K562 (cell line): Measurements from ENCODE around the gene GMDS. TPM values are rescaled to one million over a fixed set of nuclear protein-coding genes. Genes with fewer than 3 reads are reported as not detected.

Experiments
- ATAC-seq: fragments of 200-7000 bp; cut with Tn5 transposase; 3 replicates; pipeline ENCODE4 v1.9.1; 2020; ENCODE audit warnings: moderate library complexity
- BruUV-seq: library from RNA; stranded (reverse); fragments of 400-500 nt; replicated peaks from 2 replicates; lab custom pipeline; 2021; lab: Mats Ljungman, UMichigan
- CTCF ChIA-PET: fragments of 300-600 bp; formaldehyde crosslinking; extraction: SDS; loops from one replicate; lab custom pipeline; 2021; ENCODE audit warnings: low intra/inter-chr PET ratio; lab: Yijun Ruan, JAX
- POLR2A ChIA-PET: fragments of 300-600, 350-650 bp; sonication (Branson Sonifier 250); formaldehyde crosslinking; extraction: SDS; loops from one replicate; lab custom pipeline; 2021; ENCODE audit warnings: antibody characterized with exemption, inconsistent platforms; lab: Yijun Ruan, JAX
- DNase-seq, 4 experiments: peaks; one replicate each; pipeline versions ENCODE4 v3.0.0 to v3.0.0-alpha.2; 2011 to 2018; ENCODE audit warnings: low spot score in 3 of 4, mixed read lengths in 3 of 4; ENCODE audit errors: extremely low read depth in 1 of 4
- FAIRE-seq: peaks from 2 replicates; lab custom pipeline; 2011; peaks lifted over from hg19 to GRCh38; lab: Jason Lieb, UNC
- H2AFZ ChIP-seq: 2 replicates; pipeline ENCODE4 v1.6.0; 2011; ENCODE audit warnings: low read depth, low read length, control low read depth, inconsistent platforms
- H3K27ac ChIP-seq: fragments of 200-600 bp; 3 replicates; pipeline ENCODE4 v1.8.0; 2011; ENCODE audit warnings: low read depth, mild to moderate bottlenecking, control low read depth, inconsistent platforms, low read length, moderate library complexity, mixed read lengths; ENCODE audit errors: extremely low read depth
- H3K27me3 ChIP-seq, 2 experiments: fragments of 300-600 bp in 1 of 2; 2 replicates in 1 of 2; 3 replicates in 1 of 2; pipeline versions ENCODE4 v1.6.0 to v1.8.0; 2011; ENCODE audit warnings: inconsistent platforms in 2 of 2, low read length in 2 of 2, mild to moderate bottlenecking in 1 of 2, mixed read lengths in 1 of 2, moderate library complexity in 1 of 2; ENCODE audit not compliant: control insufficient read depth in 2 of 2, insufficient read depth in 2 of 2
- H3K36me3 ChIP-seq: fragments of 300-600 bp; 3 replicates; pipeline ENCODE4 v1.8.0; 2011; ENCODE audit warnings: mild to moderate bottlenecking, low read length, inconsistent platforms; ENCODE audit not compliant: control insufficient read depth, insufficient read depth
- H3K4me1 ChIP-seq, 2 experiments: fragments of 200-600 bp in 1 of 2; replicated peaks in 1 of 2; 2 replicates in 1 of 2; 3 replicates in 1 of 2; pipeline versions ENCODE4 v1.5.1 to v1.8.0; 2011; ENCODE audit warnings: inconsistent platforms in 2 of 2, low read length in 2 of 2, mild to moderate bottlenecking in 1 of 2, mixed read lengths in 1 of 2, moderate library complexity in 1 of 2; ENCODE audit not compliant: control insufficient read depth in 2 of 2, insufficient read depth in 2 of 2
- H3K4me2 ChIP-seq: 2 replicates; pipeline ENCODE4 v1.6.1; 2011; ENCODE audit warnings: low read length, control low read depth, inconsistent platforms, mixed read lengths; ENCODE audit not compliant: insufficient read depth
- H3K4me3 ChIP-seq: fragments of 200-600 bp; sonication (generic), shearing (Covaris generic); 2 replicates; pipeline ENCODE4 v1.5.1; 2016; ENCODE audit warnings: control low read depth, inconsistent platforms
- H3K79me2 ChIP-seq: fragments of 200-600 bp; 3 replicates; pipeline ENCODE4 v1.8.0; 2011; ENCODE audit warnings: low read length, inconsistent platforms; ENCODE audit not compliant: control insufficient read depth, insufficient read depth
- H3K9ac ChIP-seq, 2 experiments: 2 replicates each; pipeline versions ENCODE4 v1.6.0 to v1.6.1; 2011; ENCODE audit warnings: low read depth in 2 of 2, low read length in 2 of 2, control low read depth in 1 of 2, inconsistent platforms in 1 of 2, mild to moderate bottlenecking in 1 of 2, mixed read lengths in 1 of 2; ENCODE audit not compliant: insufficient read depth in 1 of 2
- H3K9me1 ChIP-seq: one replicate; pipeline ENCODE4 v1.6.0; 2011; ENCODE audit warnings: inconsistent platforms, mild to moderate bottlenecking, low read length, moderate library complexity; ENCODE audit not compliant: control insufficient read depth, insufficient read depth
- H3K9me3 ChIP-seq: replicated peaks from 2 replicates; pipeline ENCODE4 v1.5.1; 2011; ENCODE audit warnings: low read depth, low read length, inconsistent platforms; ENCODE audit not compliant: control insufficient read depth, insufficient read depth
- H4K20me1 ChIP-seq: replicated peaks from 2 replicates; pipeline ENCODE4 v1.6.1; 2011; ENCODE audit warnings: low read length, inconsistent platforms, mixed read lengths; ENCODE audit not compliant: control insufficient read depth, insufficient read depth
- ARHGAP35 ChIP-seq: fragments of 450-650 bp; IDR thresholded peaks from 2 replicates; pipeline ENCODE4 v1.6.1; 2018; ENCODE audit not compliant: partially characterized antibody
- ARID3A ChIP-seq: IDR thresholded peaks from 2 replicates; pipeline ENCODE4 v1.6.1; 2012; ENCODE audit warnings: low read depth, low read length, improper control_type of control experiment, borderline replicate concordance
- ASH1L ChIP-seq: fragments of 450-650 bp; IDR thresholded peaks from 2 replicates; pipeline ENCODE4 v1.6.1; 2018; ENCODE audit warnings: borderline replicate concordance, mild to moderate bottlenecking, low read depth; ENCODE audit not compliant: partially characterized antibody
- CBFA2T3 ChIP-seq: fragments of 450-650 bp; IDR thresholded peaks from 2 replicates; pipeline ENCODE4 v1.6.1; 2017
- CCNT2 ChIP-seq: IDR thresholded peaks from 2 replicates; pipeline ENCODE4 v1.6.1; 2011; ENCODE audit warnings: borderline replicate concordance, low read depth, mild to moderate bottlenecking, moderate library complexity, mixed read lengths, low read length; ENCODE audit not compliant: insufficient read length; ENCODE audit errors: extremely low read depth
- DNMT1 ChIP-seq: fragments of 450-650 bp; IDR thresholded peaks from 2 replicates; pipeline ENCODE4 v1.6.1; 2016; ENCODE audit warnings: antibody characterized with exemption, mild to moderate bottlenecking
- E2F8 ChIP-seq: fragments of 450-650 bp; IDR thresholded peaks from 2 replicates; pipeline ENCODE4 v1.7.1; 2018; ENCODE audit warnings: mild to moderate bottlenecking, low read depth; ENCODE audit not compliant: partially characterized antibody
- ERF ChIP-seq: fragments of 450-650 bp; formaldehyde crosslinking; IDR thresholded peaks from 2 replicates; pipeline ENCODE4 v1.4.0; 2020; ENCODE audit warnings: mild to moderate bottlenecking, mixed read lengths
- HNRNPH1 ChIP-seq: fragments of 200-400 bp; formaldehyde crosslinking; optimal IDR thresholded peaks from 2 replicates; pipeline ENCODE3; 2017; ENCODE audit warnings: low read depth, mild to moderate bottlenecking, low read length, moderate library complexity
- MECOM ChIP-seq: fragments of 250-450 bp; sonication (Bioruptor Pico); IDR thresholded peaks from 2 replicates; pipeline ENCODE4 v1.8.0; 2022; ENCODE audit warnings: inconsistent platforms
- PML ChIP-seq: IDR thresholded peaks from 2 replicates; pipeline ENCODE4 v1.6.1; 2012; ENCODE audit warnings: low read length, inconsistent platforms
- POLR2AphosphoS5 ChIP-seq: IDR thresholded peaks from 2 replicates; pipeline ENCODE4 v1.6.1; 2011; ENCODE audit warnings: mild to moderate bottlenecking, low read depth, low read length, moderate library complexity; ENCODE audit not compliant: control insufficient read depth, insufficient read depth
- SNRNP70 ChIP-seq: fragments of 200-400 bp; formaldehyde crosslinking; optimal IDR thresholded peaks from 2 replicates; pipeline ENCODE3; 2017; ENCODE audit warnings: low read depth, low read length
- THAP7 ChIP-seq: fragments of 250-450 bp; sonication (Bioruptor Pico); IDR thresholded peaks from 2 replicates; pipeline ENCODE4 v1.5.0; 2021
- XRCC3 ChIP-seq: fragments of 450-650 bp; IDR thresholded peaks from 2 replicates; pipeline ENCODE4 v1.6.1; 2017; ENCODE audit warnings: mild to moderate bottlenecking, moderate library complexity
- ZBTB34 ChIP-seq: fragments of 250-450 bp; sonication (Bioruptor Pico); IDR thresholded peaks from 2 replicates; pipeline ENCODE4 v1.8.0; 2021; ENCODE audit warnings: mild to moderate bottlenecking, moderate library complexity
- ZNF165 ChIP-seq: fragments of 250-450 bp; sonication (Bioruptor Pico); IDR thresholded peaks from 2 replicates; pipeline ENCODE4 v1.4.0; 2020; ENCODE audit warnings: borderline replicate concordance
- ZNF707 ChIP-seq: fragments of 250-450 bp; sonication (Bioruptor Pico); conservative IDR thresholded peaks from 2 replicates; pipeline ENCODE4 v1.8.0; 2022; ENCODE audit warnings: inconsistent platforms, mild to moderate bottlenecking, moderate library complexity
- WGBS: fragments of 100-300 bp; shearing (Covaris generic); methylation state at CpG from one replicate; pipeline ENCODE4 v1.1.6; 2016; ENCODE audit warnings: low coverage, mixed read lengths; ENCODE audit not compliant: insufficient coverage; ENCODE audit errors: missing lambda C conversion rate; 5-methylcytosine and 5-hydroxymethylcytosine counted together
- in situ Hi-C: fragments of 300-500 bp; cut with MboI; formaldehyde crosslinking; loops from 4 replicates; pipeline ENCODE4 v1.15.0; 2018; ENCODE audit warnings: inconsistent platforms, mixed read lengths
- intact Hi-C: fragments of 100-400 bp; cut with micrococcal nuclease; formaldehyde crosslinking; loops from 2 replicates; pipeline ENCODE4 v1.14.2; 2022
- polyA plus RNA-seq, 8 experiments: library from polyadenylated mRNA; depleted of rRNA in 4 of 8; stranded (reverse) in 5 of 8; unstranded in 3 of 8; fragments of >200 nt; fragmentation: Nextera tagmentation in 2 of 8; fragmentation: Illumina TruSeq in 1 of 8; extraction: Ambion mirVana in 2 of 8; extraction: Trizol in 1 of 8; gene quantifications; 2 replicates each; pipeline versions ENCODE4 v1.2.1 to v1.2.3, GENCODE V29; 2011 to 2014; ENCODE audit warnings: inconsistent platforms in 1 of 8, missing spikeins in 1 of 8
- total RNA-seq, 7 experiments: library from RNA; depleted of rRNA in 6 of 7; stranded (reverse); fragments of >200 nt in 6 of 7; fragmentation: Illumina TruSeq in 2 of 7; extraction: Trizol in 2 of 7; gene quantifications; 2 replicates each; pipeline versions ENCODE4 v1.2.1 to v1.2.3, GENCODE V29; 2011 to 2021; ENCODE audit warnings: low replicate concordance in 1 of 7

Gene GMDS
- total and polyA plus RNA-seq, 9 of the 15 experiments (the other 6 are each of a cell fraction or from before 2014, with no cell fraction given), result 0.48 to 31.8 (median 13.4) TPM

- TF ChIP-seq MECOM (CRISPR knock-in tag) (no peak), ARHGAP35 (no peak), POLR2AphosphoS5 (no peak), E2F8 (no peak), CBFA2T3 (no peak), THAP7 (CRISPR knock-in tag) (no peak), ZBTB34 (CRISPR knock-in tag) (no peak), DNMT1 (no peak), XRCC3 (no peak), ASH1L (no peak), ARID3A (no peak), HNRNPH1 (no peak), ERF (CRISPR knock-in tag) (no peak), CCNT2 (no peak), ZNF707 (CRISPR knock-in tag) (no peak), PML (no peak), SNRNP70 (no peak), ZNF165 (CRISPR knock-in tag) (no peak)
- TF ChIP-seq, all 486 proteins: peak for 0
- ATAC-seq (no peak), DNase-seq (no peak), FAIRE-seq (no peak)
- CTCF ChIA-PET, result interaction anchor here (1.3 kb wide), 1 partner anchor 500 kb away, joined by 11 read pairs; no protein-coding TSS in a partner anchor
- Histone ChIP-seq H3K4me3 (no peak overlapping the region), H3K79me2 (no peaks in the 10 kb centered on the region), H3K9ac (no peak overlapping the region), H3K27ac (no peak overlapping the region), H2AFZ (no peak overlapping the region), H3K4me2 (no peak overlapping the region), H3K9me3 (no peaks in the 10 kb centered on the region), H3K4me1 (no peaks in the 10 kb centered on the region), H3K36me3 (no peaks in the 10 kb centered on the region), H4K20me1 (no peaks in the 10 kb centered on the region), H3K9me1 (no peaks in the 10 kb centered on the region), H3K27me3 (no peaks in the 10 kb centered on the region)
- in situ Hi-C loops (no loop called here), intact Hi-C loops (loop anchor here (1.0 to 10.0 kb wide), 4 partner anchors 93 to 500 kb away; no protein-coding TSS in a partner anchor)
- WGBS, result 6% methylated on average over 1 of the region's 1 CpG
- POLR2A ChIA-PET, result interaction anchor here (0.7 kb wide), 1 partner anchor 66 kb away, joined by 3 read pairs; no protein-coding TSS in a partner anchor
- BruUV-seq, result no TSS peak
These were observed 140.9 kb downstream of the GMDS start for GRCh38 chr6:2104524-2104880.
